Measurements from ENCODE around the gene STEAP3.

GRCh38 chr2:119301413-119301812 is 77.8 kb downstream of the STEAP3 start:
- TF ChIP-seq CTCF (IDR thresholded peaks at IDR 0.05; ENCODE audit: low read length), result no peak
- no peak for TF ChIP-seq EZH2 (optimal IDR thresholded peaks at IDR 0.05; ENCODE audit: low read depth, low read length)
- no peak for TF ChIP-seq EZH2phosphoT487 (IDR thresholded peaks at IDR 0.05; ENCODE audit: low read length)
